ENCODE measurements around the gene WDR90. TPM values are rescaled to one million over a fixed set of nuclear protein-coding genes. Genes with fewer than 3 reads are reported as not detected.
A peak's percentile ranks its signal among the peaks of the same experiment; 100 is the strongest.

Gene WDR90
- total and polyA plus RNA-seq, 2 of the 13 experiments (the other 11 are each of a cell fraction or from before 2014, with no cell fraction given) = 14.9 to 28.9 TPM

DNA sequence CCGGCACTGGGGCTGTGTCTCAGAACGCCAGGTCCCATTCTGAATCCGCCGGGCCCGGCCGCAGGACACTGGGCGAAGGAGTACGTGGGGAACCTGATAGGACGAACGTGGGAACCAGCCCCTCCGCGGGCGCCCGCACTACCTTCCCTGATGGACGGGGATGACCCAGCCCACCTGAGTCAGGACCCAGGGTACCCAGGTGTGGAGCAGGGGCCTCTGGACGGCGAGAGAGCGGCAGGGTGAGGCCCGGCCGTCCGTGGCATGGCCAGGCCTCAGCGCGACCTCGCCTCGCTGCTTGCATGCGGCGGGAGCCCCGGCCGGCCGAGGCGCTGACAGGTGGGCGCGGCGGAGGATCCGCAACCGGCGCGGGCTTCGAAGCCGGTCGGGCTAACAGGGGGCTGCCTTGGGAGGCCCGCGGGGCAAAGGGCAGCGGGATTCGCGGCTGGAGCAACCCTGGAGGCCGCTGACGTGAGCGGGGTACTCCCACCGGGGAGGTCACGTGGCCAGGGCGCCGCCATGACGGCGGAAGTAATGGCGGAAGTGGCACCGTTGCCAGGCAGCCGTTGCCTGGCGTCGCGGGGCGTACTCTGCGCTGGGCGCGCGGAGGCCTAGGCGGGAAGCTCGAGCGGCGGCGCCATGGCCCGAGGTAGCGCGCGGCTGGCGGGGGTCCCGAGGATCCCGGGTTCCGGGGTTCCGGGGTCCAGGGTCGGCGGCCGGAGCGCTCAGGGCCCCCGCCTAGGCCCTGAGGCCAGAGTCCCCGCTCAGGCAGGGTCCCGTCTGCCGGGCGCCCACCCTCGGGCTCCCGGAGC, at the start of gene WDR90 (continued):
- TF ChIP-seq THAP11 (CRISPR knock-in tag; IDR thresholded peaks at IDR 0.05) (peak; percentile 92), ZNF383 (CRISPR knock-in tag; IDR thresholded peaks at IDR 0.05; ENCODE audit: borderline replicate concordance) (no peak)
- TF ChIP-seq, protein P1, sequence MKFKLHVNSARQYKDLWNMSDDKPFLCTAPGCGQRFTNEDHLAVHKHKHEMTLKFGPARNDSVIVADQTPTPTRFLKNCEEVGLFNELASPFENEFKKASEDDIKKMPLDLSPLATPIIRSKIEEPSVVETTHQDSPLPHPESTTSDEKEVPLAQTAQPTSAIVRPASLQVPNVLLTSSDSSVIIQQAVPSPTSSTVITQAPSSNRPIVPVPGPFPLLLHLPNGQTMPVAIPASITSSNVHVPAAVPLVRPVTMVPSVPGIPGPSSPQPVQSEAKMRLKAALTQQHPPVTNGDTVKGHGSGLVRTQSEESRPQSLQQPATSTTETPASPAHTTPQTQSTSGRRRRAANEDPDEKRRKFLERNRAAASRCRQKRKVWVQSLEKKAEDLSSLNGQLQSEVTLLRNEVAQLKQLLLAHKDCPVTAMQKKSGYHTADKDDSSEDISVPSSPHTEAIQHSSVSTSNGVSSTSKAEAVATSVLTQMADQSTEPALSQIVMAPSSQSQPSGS (CRISPR knock-in tag; IDR thresholded peaks at IDR 0.05) = peak; percentile 82
- TF ChIP-seq, protein P2, sequence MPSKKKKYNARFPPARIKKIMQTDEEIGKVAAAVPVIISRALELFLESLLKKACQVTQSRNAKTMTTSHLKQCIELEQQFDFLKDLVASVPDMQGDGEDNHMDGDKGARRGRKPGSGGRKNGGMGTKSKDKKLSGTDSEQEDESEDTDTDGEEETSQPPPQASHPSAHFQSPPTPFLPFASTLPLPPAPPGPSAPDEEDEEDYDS (CRISPR knock-in tag; IDR thresholded peaks at IDR 0.05) = peak; percentile 75; the same call in 1 of the 2 replicates

- ChIA-PET CTCF (ENCODE audit: low intra/inter-chr PET ratio, low total read pairs) (interaction anchor here (1.5 kb wide), 1 partner anchor 22 kb away, joined by 8 read pairs; no protein-coding TSS in a partner anchor), POLR2A (no interaction called here)
- no peak overlapping the region for H2AFZ ChIP-seq (ENCODE audit: low read length)
- no peaks in the 10 kb centered on the region for H4K20me1 ChIP-seq (ENCODE audit: insufficient read depth, low read length)
- H3K9me3 ChIP-seq (ENCODE audit: low read length) = no peaks in the 10 kb centered on the region
- DNase-seq (ENCODE audit: low spot score) = peak; percentile 45
- H3K4me1 ChIP-seq (ENCODE audit: insufficient read depth, low read length) = no peaks in the 10 kb centered on the region
- no peaks in the 10 kb centered on the region; a peak in 1 of 5 replicates for H3K27me3 ChIP-seq (ENCODE audit: control insufficient read depth in 1 of 2, insufficient read depth in 2 of 2, low read length in 2 of 2)
- no peak overlapping the region for H3K4me3 ChIP-seq (replicated peaks in 1 of 3; ENCODE audit: insufficient read depth in 1 of 3, low read depth in 2 of 3, low read length in 3 of 3)
- peaks cover 16% of the 10 kb centered on the region for H3K79me2 ChIP-seq (ENCODE audit: insufficient read depth, low read length)
- in situ Hi-C loops (cut with HindIII; ENCODE audit: extremely low pct_ligation_motif_present, low pct_unique_long_range_greater_than_20kb) = no loop called here
- peak; percentile 87 for ATAC-seq
- peaks cover 6 to 11% of the 10 kb centered on the region in 2 experiments; a peak in 4 of 5 replicates for H3K36me3 ChIP-seq (replicated peaks in 1 of 2; ENCODE audit: control insufficient read depth in 1 of 2, insufficient read depth in 2 of 2, low read length in 2 of 2)
- intact Hi-C loops (cut with micrococcal nuclease; ENCODE audit: unreplicated experiment) = no loop called here
- peak; percentile 66 for FAIRE-seq
- H3K4me2 ChIP-seq (ENCODE audit: low read depth, low read length) = no peak overlapping the region
- H3K9ac ChIP-seq (ENCODE audit: insufficient read depth, low read depth, low read length) = no peak overlapping the region
- WGBS (ENCODE audit: low lambda C conversion rate) = 51% methylated on average over 6 of the region's 7 CpGs
- BruUV-seq (replicated peaks) = no TSS peak
- H3K27ac ChIP-seq (ENCODE audit: extremely low read length, insufficient read depth, low read length) = no peak overlapping the region
- no peak for TF ChIP-seq TBX2 (CRISPR knock-in tag; IDR thresholded peaks at IDR 0.05; ENCODE audit: borderline replicate concordance)
- TF ChIP-seq MIER3 (CRISPR knock-in tag; IDR thresholded peaks at IDR 0.05; ENCODE audit: borderline replicate concordance) = no peak
- peak; percentile 16; the same call in 1 of the 2 replicates for TF ChIP-seq RAD21 (CRISPR knock-in tag; IDR thresholded peaks at IDR 0.05)
- 0 out of 2 replicates have a peak, but pooled peaks have one; percentile 22 for TF ChIP-seq PATZ1 (CRISPR knock-in tag; IDR thresholded peaks at IDR 0.05)
- TF ChIP-seq, protein P3, sequence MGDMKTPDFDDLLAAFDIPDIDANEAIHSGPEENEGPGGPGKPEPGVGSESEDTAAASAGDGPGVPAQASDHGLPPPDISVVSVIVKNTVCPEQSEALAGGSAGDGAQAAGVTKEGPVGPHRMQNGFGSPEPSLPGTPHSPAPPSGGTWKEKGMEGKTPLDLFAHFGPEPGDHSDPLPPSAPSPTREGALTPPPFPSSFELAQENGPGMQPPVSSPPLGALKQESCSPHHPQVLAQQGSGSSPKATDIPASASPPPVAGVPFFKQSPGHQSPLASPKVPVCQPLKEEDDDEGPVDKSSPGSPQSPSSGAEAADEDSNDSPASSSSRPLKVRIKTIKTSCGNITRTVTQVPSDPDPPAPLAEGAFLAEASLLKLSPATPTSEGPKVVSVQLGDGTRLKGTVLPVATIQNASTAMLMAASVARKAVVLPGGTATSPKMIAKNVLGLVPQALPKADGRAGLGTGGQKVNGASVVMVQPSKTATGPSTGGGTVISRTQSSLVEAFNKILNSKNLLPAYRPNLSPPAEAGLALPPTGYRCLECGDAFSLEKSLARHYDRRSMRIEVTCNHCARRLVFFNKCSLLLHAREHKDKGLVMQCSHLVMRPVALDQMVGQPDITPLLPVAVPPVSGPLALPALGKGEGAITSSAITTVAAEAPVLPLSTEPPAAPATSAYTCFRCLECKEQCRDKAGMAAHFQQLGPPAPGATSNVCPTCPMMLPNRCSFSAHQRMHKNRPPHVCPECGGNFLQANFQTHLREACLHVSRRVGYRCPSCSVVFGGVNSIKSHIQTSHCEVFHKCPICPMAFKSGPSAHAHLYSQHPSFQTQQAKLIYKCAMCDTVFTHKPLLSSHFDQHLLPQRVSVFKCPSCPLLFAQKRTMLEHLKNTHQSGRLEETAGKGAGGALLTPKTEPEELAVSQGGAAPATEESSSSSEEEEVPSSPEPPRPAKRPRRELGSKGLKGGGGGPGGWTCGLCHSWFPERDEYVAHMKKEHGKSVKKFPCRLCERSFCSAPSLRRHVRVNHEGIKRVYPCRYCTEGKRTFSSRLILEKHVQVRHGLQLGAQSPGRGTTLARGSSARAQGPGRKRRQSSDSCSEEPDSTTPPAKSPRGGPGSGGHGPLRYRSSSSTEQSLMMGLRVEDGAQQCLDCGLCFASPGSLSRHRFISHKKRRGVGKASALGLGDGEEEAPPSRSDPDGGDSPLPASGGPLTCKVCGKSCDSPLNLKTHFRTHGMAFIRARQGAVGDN (CRISPR knock-in tag; IDR thresholded peaks at IDR 0.05) = 0 out of 2 replicates have a peak, but pooled peaks have one; percentile 13
- peak; percentile 46; the same call in 1 of the 2 replicates for TF ChIP-seq SMC3 (IDR thresholded peaks at IDR 0.05; ENCODE audit: low read length)
- peak; percentile 50 for TF ChIP-seq STAG1 (CRISPR knock-in tag; IDR thresholded peaks at IDR 0.05)
- TF ChIP-seq ZNF713 (CRISPR knock-in tag; IDR thresholded peaks at IDR 0.05) = no peak
Measured at GRCh38 chr16:600781-601180, 48.4 kb upstream of the WDR90 start.
